HepG2 (cell line): Measurements from ENCODE around the gene SSTR5. TPM values are rescaled to one million over a fixed set of nuclear protein-coding genes. Genes with fewer than 3 reads are reported as not detected.

Source experiments
- ATAC-seq: fragments of 200-7000 bp; cut with Tn5 transposase; 3 replicates; pipeline ENCODE4 v1.9.1; 2020; ENCODE audit warnings: mild to moderate bottlenecking, moderate library complexity
- BruUV-seq: library from RNA; stranded (reverse); fragments of 400-500 nt; replicated peaks from 2 replicates; lab custom pipeline; 2021; lab: Mats Ljungman, UMichigan
- CTCF ChIA-PET: fragments of 300-600 bp; formaldehyde crosslinking; extraction: SDS; loops from one replicate; lab custom pipeline; 2021; ENCODE audit warnings: low total read pairs, inconsistent platforms, low intra/inter-chr PET ratio; lab: Yijun Ruan, JAX
- POLR2A ChIA-PET: fragments of 350-600 bp; sonication (Branson Sonifier 250); formaldehyde crosslinking; loops from one replicate; lab custom pipeline; 2020; ENCODE audit warnings: antibody characterized with exemption, inconsistent platforms; lab: Yijun Ruan, JAX
- DNase-seq: peaks from one replicate; pipeline ENCODE4 v3.0.0-alpha.2; 2015; ENCODE audit warnings: low spot score
- FAIRE-seq: peaks from 3 replicates; lab custom pipeline; 2011; peaks lifted over from hg19 to GRCh38; lab: Jason Lieb, UNC
- H2AFZ ChIP-seq: one replicate; pipeline ENCODE4 v1.6.1; 2011; ENCODE audit warnings: low read length, inconsistent platforms
- H3K27ac ChIP-seq: fragments of 300-600 bp; 3 replicates; pipeline ENCODE4 v1.8.0; 2011; ENCODE audit warnings: mixed run types, mild to moderate bottlenecking, mixed read lengths, low read length, inconsistent platforms; ENCODE audit not compliant: insufficient read depth; ENCODE audit errors: extremely low read length
- H3K27me3 ChIP-seq, 2 experiments: fragments of 200-600 bp in 1 of 2; 2 replicates in 1 of 2; 3 replicates in 1 of 2; pipeline versions ENCODE4 v1.6.0 to v1.8.0; 2011; ENCODE audit warnings: low read length in 2 of 2, mild to moderate bottlenecking in 2 of 2, moderate library complexity in 2 of 2, inconsistent platforms in 1 of 2; ENCODE audit not compliant: insufficient read depth in 2 of 2, control insufficient read depth in 1 of 2
- H3K36me3 ChIP-seq, 2 experiments: fragments of 200-600 bp in 1 of 2; replicated peaks in 1 of 2; 2 replicates in 1 of 2; 3 replicates in 1 of 2; pipeline versions ENCODE4 v1.5.1 to v1.8.0; 2011; ENCODE audit warnings: low read length in 2 of 2, inconsistent platforms in 1 of 2; ENCODE audit not compliant: insufficient read depth in 2 of 2, control insufficient read depth in 1 of 2
- H3K4me1 ChIP-seq: 2 replicates; pipeline ENCODE4 v1.5.1; 2012; ENCODE audit warnings: low read length, inconsistent platforms; ENCODE audit not compliant: insufficient read depth
- H3K4me2 ChIP-seq: 2 replicates; pipeline ENCODE4 v1.6.0; 2011; ENCODE audit warnings: low read depth, low read length, inconsistent platforms
- H3K4me3 ChIP-seq, 3 experiments: fragments of 200-600 bp in 1 of 3; sonication (generic), shearing (Covaris generic) in 1 of 3; replicated peaks in 1 of 3; 2 replicates each; pipeline ENCODE4 v1.5.1; 2011 to 2016; ENCODE audit warnings: low read length in 3 of 3, inconsistent platforms in 2 of 3, low read depth in 2 of 3, mild to moderate bottlenecking in 2 of 3, control low read depth in 1 of 3, mixed read lengths in 1 of 3; ENCODE audit not compliant: insufficient read depth in 1 of 3
- H3K79me2 ChIP-seq: one replicate; pipeline ENCODE4 v1.6.1; 2011; ENCODE audit warnings: low read length, inconsistent platforms; ENCODE audit not compliant: insufficient read depth
- H3K9ac ChIP-seq: 2 replicates; pipeline ENCODE4 v1.6.0; 2011; ENCODE audit warnings: mild to moderate bottlenecking, low read depth, low read length, inconsistent platforms; ENCODE audit not compliant: insufficient read depth
- H3K9me3 ChIP-seq: 2 replicates; pipeline ENCODE4 v1.5.1; 2012; ENCODE audit warnings: mild to moderate bottlenecking, low read length
- H4K20me1 ChIP-seq: 2 replicates; pipeline ENCODE4 v1.6.0; 2011; ENCODE audit warnings: inconsistent platforms, mild to moderate bottlenecking, low read length, moderate library complexity; ENCODE audit not compliant: insufficient read depth
- AKAP8 ChIP-seq: sonication (generic); formaldehyde crosslinking; IDR thresholded peaks from 2 replicates; pipeline ENCODE4 v1.5.1; 2020; ENCODE audit warnings: mild to moderate bottlenecking, missing genetic modification reagents
- EED ChIP-seq: sonication (generic); formaldehyde crosslinking; IDR thresholded peaks from 2 replicates; pipeline ENCODE4 v1.5.0; 2020; ENCODE audit warnings: mild to moderate bottlenecking, missing genetic modification reagents
- GABPB1 ChIP-seq: IDR thresholded peaks from 2 replicates; pipeline ENCODE4 v1.6.1; 2016; ENCODE audit warnings: mild to moderate bottlenecking, missing genetic modification reagents, moderate library complexity, missing compliant biosample characterization
- KAT8 ChIP-seq: IDR thresholded peaks from 2 replicates; pipeline ENCODE4 v1.6.1; 2016; ENCODE audit warnings: missing genetic modification reagents, missing compliant biosample characterization
- KDM1A ChIP-seq: IDR thresholded peaks from 2 replicates; pipeline ENCODE4 v1.6.1; 2016; ENCODE audit warnings: missing compliant biosample characterization
- KLF11 ChIP-seq: IDR thresholded peaks from 2 replicates; pipeline ENCODE4 v1.6.1; 2016; ENCODE audit warnings: missing compliant biosample characterization
- PAWR ChIP-seq: sonication (generic); formaldehyde crosslinking; IDR thresholded peaks from 2 replicates; pipeline ENCODE4 v1.4.0; 2020; ENCODE audit warnings: missing genetic modification reagents, mild to moderate bottlenecking, borderline replicate concordance
- RARA ChIP-seq: IDR thresholded peaks from 2 replicates; pipeline ENCODE4 v1.6.1; 2016; ENCODE audit warnings: missing genetic modification reagents, missing compliant biosample characterization
- RFX1 ChIP-seq: fragments of 450-650 bp; IDR thresholded peaks from 2 replicates; pipeline ENCODE4 v1.6.1; 2017
- SIX4 ChIP-seq: sonication (generic); formaldehyde crosslinking; IDR thresholded peaks from 2 replicates; pipeline ENCODE4 v1.4.0; 2020; ENCODE audit warnings: missing genetic modification reagents
- SMAD9 ChIP-seq: sonication (generic); formaldehyde crosslinking; IDR thresholded peaks from 2 replicates; pipeline ENCODE4 v1.5.1; 2020; ENCODE audit warnings: mild to moderate bottlenecking, missing genetic modification reagents
- SMC3 ChIP-seq: IDR thresholded peaks from 2 replicates; pipeline ENCODE4 v1.6.1; 2011; ENCODE audit warnings: low read length, improper control_type of control experiment
- SP5 ChIP-seq: IDR thresholded peaks from 2 replicates; pipeline ENCODE4 v1.6.1; 2016; ENCODE audit warnings: low read depth, borderline replicate concordance
- TCF7 ChIP-seq: sonication (generic); IDR thresholded peaks from 2 replicates; pipeline ENCODE4 v1.6.1; 2016; ENCODE audit warnings: antibody characterized with exemption, low read depth
- ZNF460 ChIP-seq: sonication (generic); formaldehyde crosslinking; IDR thresholded peaks from 2 replicates; pipeline ENCODE4 v1.5.1; 2020; ENCODE audit warnings: missing genetic modification reagents, mild to moderate bottlenecking, borderline replicate concordance
- ZNF562 ChIP-seq: sonication (generic); formaldehyde crosslinking; IDR thresholded peaks from 2 replicates; pipeline ENCODE4 v1.8.0; 2022; ENCODE audit warnings: missing genetic modification reagents, borderline replicate concordance
- WGBS: methylation state at CpG from one replicate; pipeline ENCODE4 v1.1.6; 2017; ENCODE audit warnings: low lambda C conversion rate; 5-methylcytosine and 5-hydroxymethylcytosine counted together
- in situ Hi-C: cut with HindIII; loops from 2 replicates; pipeline ENCODE4 v1.10.0; 2017; ENCODE audit warnings: low pct_unique_long_range_greater_than_20kb; ENCODE audit not compliant: extremely low pct_ligation_motif_present
- intact Hi-C: fragments of 100-400 bp; cut with micrococcal nuclease; formaldehyde crosslinking; loops from one replicate; pipeline ENCODE4 v1.10.0; 2022; ENCODE audit not compliant: unreplicated experiment
- polyA plus RNA-seq, 8 experiments: library from polyadenylated mRNA; depleted of rRNA in 3 of 8; stranded (reverse) in 7 of 8; unstranded in 1 of 8; fragments of >200 nt; fragmentation: Illumina TruSeq in 4 of 8; extraction: Trizol in 4 of 8; gene quantifications; 2 replicates each; pipeline versions ENCODE4 v1.2.1 to v1.2.3, GENCODE V29; 2011 to 2016; ENCODE audit warnings: low read depth in 4 of 8, missing spikeins in 1 of 8, mixed read lengths in 1 of 8; ENCODE audit not compliant: insufficient read depth in 1 of 8
- total RNA-seq, 5 experiments: library from RNA; depleted of rRNA; stranded (reverse); fragments of >200 nt; fragmentation: Illumina TruSeq; extraction: Trizol; gene quantifications; 2 replicates each; pipeline ENCODE4 v1.2.3, GENCODE V29; 2016; ENCODE audit warnings: low read depth in 1 of 5
- TF ChIP-seq, protein P1 (sequence below): IDR thresholded peaks from 2 replicates; pipeline ENCODE4 v1.6.1; 2018; ENCODE audit warnings: missing genetic modification reagents
- TF ChIP-seq, protein P2 (sequence below): sonication (generic); formaldehyde crosslinking; IDR thresholded peaks from 2 replicates; pipeline ENCODE4 v1.5.0; 2020; ENCODE audit warnings: missing genetic modification reagents

The SSTR5 gene
- total and polyA plus RNA-seq, 2 of the 13 experiments (the other 11 are each of a cell fraction or from before 2014, with no cell fraction given) = 0.20 to 0.49 TPM

DNA sequence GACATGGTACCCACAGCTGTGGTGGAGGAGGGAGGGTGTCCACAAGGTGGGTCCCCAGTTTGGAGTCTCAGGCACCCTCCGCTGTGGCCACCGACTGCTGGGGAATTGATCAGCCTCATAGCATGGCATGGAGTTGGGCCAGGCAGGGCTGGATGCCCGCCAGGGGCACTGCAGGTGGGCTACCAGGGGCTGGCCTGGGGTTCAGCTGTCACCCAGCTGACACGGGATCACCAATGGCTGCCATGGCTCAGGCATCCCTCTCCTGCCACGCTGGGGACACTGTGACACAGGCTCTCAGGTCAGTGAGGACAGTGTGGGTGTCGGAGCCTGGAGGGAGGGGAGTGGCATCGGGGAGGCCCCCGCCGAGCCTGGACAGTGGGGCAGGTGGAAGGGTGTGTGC, 19.8 kb upstream of the SSTR5 start:
- peaks cover 18% of the 10 kb centered on the region for H3K4me1 ChIP-seq
- ChIA-PET POLR2A (no interaction called here), CTCF (no interaction called here)
- peaks cover 2% of the 10 kb centered on the region; the same call in 1 of the 2 replicates for H4K20me1 ChIP-seq
- no peak for FAIRE-seq
- no peak overlapping the region for H2AFZ ChIP-seq
- H3K4me2 ChIP-seq = no peak overlapping the region
- no peaks in the 10 kb centered on the region for H3K9me3 ChIP-seq
- H3K9ac ChIP-seq = no peak overlapping the region
- H3K27ac ChIP-seq = no peak overlapping the region
- WGBS = 38% methylated on average over 5 of the region's 9 CpGs
- no peaks in the 10 kb centered on the region for H3K36me3 ChIP-seq
- H3K4me3 ChIP-seq = no peak overlapping the region
- TF ChIP-seq AKAP8 (no peak), KAT8 (CRISPR knock-in tag) (no peak), SMAD9 (CRISPR knock-in tag) (no peak), EED (CRISPR knock-in tag) (no peak)
- in situ Hi-C loops (loop anchor here (5.0 kb wide), 1 partner anchor 240 kb away; no protein-coding TSS in a partner anchor), intact Hi-C loops (no loop called here)
- no peak for ATAC-seq
- BruUV-seq = no TSS peak
- H3K79me2 ChIP-seq = no peaks in the 10 kb centered on the region
- no peak for DNase-seq
- H3K27me3 ChIP-seq = peaks cover 24 to 68% of the 10 kb centered on the region in 2 experiments

DNA sequence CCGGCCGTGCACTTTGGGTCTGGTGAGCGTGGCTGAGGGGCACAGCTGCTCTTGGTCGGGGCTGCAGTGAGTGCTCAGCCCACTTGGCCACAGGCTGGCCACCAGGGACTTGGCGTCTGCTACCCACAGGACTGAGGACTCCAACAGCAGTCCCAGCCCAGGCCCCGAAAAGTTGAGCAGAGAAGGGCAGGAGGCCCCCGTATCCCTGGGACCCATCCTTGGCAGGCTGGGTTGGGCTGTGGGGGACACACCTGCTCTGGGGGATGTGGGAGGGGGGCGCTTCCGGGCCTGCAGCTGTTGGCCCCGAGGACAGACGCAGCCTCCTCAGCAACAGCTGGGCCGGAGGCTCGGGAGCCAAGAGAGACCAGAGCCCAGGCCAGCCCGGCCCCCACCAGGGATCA, 19.4 kb upstream of the SSTR5 start:
- no CpG with 5 or more reads among the region's 14 CpGs for WGBS
- ChIA-PET POLR2A (no interaction called here), CTCF (no interaction called here)
- H3K27me3 ChIP-seq = peaks cover 21 to 64% of the 10 kb centered on the region in 2 experiments
- no peak for DNase-seq
- H3K79me2 ChIP-seq = no peaks in the 10 kb centered on the region
- H3K36me3 ChIP-seq = no peaks in the 10 kb centered on the region
- H3K4me1 ChIP-seq = peaks cover 16% of the 10 kb centered on the region
- intact Hi-C loops (no loop called here), in situ Hi-C loops (loop anchor here (5.0 kb wide), 1 partner anchor 241 kb away; no protein-coding TSS in a partner anchor)
- FAIRE-seq = no peak
- no peaks in the 10 kb centered on the region for H3K9me3 ChIP-seq
- H2AFZ ChIP-seq = no peak overlapping the region
- no TSS peak for BruUV-seq
- no peak overlapping the region for H3K4me2 ChIP-seq
- H4K20me1 ChIP-seq = peaks cover 2% of the 10 kb centered on the region; the same call in 1 of the 2 replicates
- H3K4me3 ChIP-seq = no peak overlapping the region
- no peak overlapping the region for H3K27ac ChIP-seq
- H3K9ac ChIP-seq = no peak overlapping the region
- ATAC-seq = no peak
- TF ChIP-seq GABPB1 (CRISPR knock-in tag) = no peak
- no peak for TF ChIP-seq SP5 (CRISPR knock-in tag)
- TF ChIP-seq PAWR (CRISPR knock-in tag) = no peak
- no peak for TF ChIP-seq SIX4 (CRISPR knock-in tag)
- TF ChIP-seq SMC3 = no peak
- no peak for TF ChIP-seq RFX1
- TF ChIP-seq, protein P1, sequence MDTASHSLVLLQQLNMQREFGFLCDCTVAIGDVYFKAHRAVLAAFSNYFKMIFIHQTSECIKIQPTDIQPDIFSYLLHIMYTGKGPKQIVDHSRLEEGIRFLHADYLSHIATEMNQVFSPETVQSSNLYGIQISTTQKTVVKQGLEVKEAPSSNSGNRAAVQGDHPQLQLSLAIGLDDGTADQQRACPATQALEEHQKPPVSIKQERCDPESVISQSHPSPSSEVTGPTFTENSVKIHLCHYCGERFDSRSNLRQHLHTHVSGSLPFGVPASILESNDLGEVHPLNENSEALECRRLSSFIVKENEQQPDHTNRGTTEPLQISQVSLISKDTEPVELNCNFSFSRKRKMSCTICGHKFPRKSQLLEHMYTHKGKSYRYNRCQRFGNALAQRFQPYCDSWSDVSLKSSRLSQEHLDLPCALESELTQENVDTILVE = no peak
- TF ChIP-seq, protein P2, sequence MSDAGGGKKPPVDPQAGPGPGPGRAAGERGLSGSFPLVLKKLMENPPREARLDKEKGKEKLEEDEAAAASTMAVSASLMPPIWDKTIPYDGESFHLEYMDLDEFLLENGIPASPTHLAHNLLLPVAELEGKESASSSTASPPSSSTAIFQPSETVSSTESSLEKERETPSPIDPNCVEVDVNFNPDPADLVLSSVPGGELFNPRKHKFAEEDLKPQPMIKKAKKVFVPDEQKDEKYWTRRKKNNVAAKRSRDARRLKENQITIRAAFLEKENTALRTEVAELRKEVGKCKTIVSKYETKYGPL = no peak
- no peak for TF ChIP-seq ZNF562
- TF ChIP-seq ZNF460 = no peak
- TF ChIP-seq TCF7 = no peak
- TF ChIP-seq RARA (CRISPR knock-in tag) = no peak
- TF ChIP-seq KDM1A (CRISPR knock-in tag) = no peak
- no peak for TF ChIP-seq KLF11 (CRISPR knock-in tag)
